Activated CD8-positive, alpha-beta memory T cell treated with anti-CD3 and anti-CD28 coated beads, Interleukin-2, amount 50 U/mL, for 1 hour (primary cell): ENCODE results near the gene HSP90B1.

Source experiments
- DNase-seq: peaks from one replicate; pipeline ENCODE4 v3.0.0-alpha.2; 2020; ENCODE audit errors: extremely low read depth

HSP90B1 gene

GRCh38 chr12:103930034-103930786, at the start of gene HSP90B1:
Gene HSP90B1, plus strand, starts transcription at chr12:103930410. Its CDS starts 106 bp downstream, at chr12:103930516.
- peak; percentile 100 for DNase-seq

DNA sequence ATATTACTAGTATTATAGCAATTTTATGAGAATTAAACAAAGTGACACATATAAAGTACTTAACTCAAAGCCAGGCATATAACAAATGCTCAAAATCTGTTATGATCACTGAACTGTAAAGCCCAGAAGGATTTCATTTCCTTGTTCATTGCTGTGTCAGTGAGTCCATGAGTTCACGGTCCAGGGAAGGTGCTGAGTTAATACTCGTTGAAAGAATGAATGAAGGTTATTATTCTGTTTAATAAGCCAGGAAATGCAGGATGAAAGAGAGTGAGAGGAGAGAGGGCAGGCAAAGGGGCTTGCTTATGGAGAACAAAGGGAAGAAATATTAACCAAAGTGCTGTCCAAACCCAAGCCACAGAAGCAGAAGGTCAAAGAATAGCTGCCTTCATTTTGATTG, 48.9 kb upstream of the HSP90B1 start:
- no peak for DNase-seq

DNA sequence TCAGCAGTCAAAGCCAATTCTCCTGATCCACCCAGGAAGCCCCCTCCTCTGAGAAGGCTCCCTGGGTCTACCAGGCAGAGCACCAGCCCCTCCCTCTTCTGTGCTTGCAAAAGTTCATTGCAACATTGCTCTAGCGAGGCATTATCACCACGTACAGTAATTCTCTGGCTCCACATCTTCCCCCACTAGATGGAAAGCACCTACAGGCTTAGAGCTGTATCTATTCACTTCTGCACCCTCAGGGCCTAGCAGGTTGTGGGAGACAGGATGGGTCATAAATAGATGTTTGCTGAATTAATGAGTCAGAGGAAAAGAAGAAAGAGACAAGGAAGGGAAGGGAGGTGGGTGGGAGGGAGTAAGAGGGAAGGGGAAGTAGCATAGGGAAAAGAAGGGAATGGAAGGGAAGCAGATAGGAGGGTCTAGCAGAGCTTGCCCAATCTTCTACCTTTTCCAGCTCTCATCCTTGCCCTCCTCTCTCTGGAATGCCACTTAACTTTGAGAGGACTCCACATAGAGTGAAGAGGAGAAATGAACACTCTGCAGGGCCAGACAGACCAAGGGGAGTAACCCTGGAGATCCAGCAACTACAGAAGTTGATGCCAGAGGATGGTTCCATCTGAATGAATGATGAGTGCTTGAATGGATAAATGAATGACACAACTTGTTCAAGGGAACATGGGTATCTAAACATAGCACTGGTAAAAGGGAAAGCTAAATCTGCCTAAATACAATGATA, 47.2 kb upstream of the HSP90B1 start:
- DNase-seq = no peak

DNA sequence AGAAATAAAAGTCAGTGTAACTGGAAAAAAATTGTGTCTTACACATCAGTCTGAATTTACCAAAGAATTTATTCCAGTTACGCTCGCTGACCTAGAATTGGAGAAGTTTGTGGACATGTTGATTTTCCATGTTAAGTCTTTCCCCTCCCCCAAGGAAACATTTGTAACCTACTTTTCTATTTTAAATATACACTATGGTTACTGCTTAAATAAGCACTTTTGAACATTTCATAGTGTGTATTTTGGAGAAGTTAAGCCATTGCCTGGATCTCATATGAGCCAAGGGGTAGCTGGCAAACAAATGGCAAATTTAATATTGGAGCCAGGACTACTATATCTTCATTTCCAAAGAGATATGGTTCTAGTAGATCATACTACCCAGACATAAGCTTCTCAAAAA, 46.3 kb upstream of the HSP90B1 start:
- DNase-seq = no peak

DNA sequence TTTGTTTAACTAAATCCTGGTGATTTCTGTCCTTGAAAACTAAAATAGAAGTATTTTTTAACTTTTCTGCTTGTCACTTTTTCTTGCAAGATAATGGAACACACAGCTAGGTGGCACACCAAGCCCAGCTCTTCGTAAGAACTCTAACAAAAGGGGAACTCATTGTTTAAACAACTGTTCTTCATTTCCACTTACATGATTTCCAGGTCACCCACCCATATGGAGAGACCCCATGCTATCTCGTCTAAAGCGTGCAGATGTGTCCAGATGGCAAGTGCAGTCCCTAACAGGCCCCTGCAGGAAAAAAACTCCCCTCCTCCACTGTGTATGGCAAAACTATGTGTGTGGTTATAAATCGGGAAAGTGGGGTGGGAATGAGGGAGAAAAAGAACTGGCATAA, 45.9 kb upstream of the HSP90B1 start:
- DNase-seq = no peak

- no peak for DNase-seq
Observed at GRCh38 chr12:103886195-103886797, 43.9 kb upstream of the HSP90B1 start.

GRCh38 chr12:103887738-103888137, 42.5 kb upstream of the HSP90B1 start:
- DNase-seq = no peak

- no peak for DNase-seq
Observed at GRCh38 chr12:103897316-103897715, 32.9 kb upstream of the HSP90B1 start.

DNA sequence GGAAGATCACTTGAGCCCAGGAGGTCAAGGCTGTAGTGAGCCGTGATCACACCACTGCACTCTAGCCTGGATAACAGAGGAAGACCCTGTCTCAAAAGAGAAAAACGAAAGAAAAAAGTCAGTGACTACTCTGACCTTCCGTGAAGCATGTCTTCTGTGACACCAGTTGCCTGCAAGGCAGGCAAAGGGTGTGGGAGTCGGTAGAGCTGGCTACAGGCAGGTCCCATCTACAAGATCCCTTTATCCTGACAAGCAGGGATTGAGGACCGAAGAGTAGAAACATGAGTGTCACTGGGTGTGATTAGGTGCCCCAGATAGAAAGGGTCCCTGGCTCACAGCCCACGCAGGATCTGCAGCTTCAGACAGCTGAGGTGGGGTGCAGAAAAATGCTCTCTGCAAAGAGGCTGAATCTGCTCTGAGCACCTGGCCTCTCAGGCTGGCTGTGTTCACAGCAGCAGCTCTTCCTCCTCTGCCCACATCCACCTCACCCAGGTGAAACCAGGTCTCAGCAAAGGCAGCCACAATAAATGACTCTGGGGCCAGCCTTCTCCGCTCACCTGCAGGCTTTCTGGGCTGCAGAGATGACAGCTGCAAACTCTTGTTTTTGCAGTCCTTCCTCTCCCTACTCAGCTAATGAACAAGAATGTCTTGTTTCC, 28.6 kb upstream of the HSP90B1 start:
- DNase-seq = no peak

- DNase-seq = no peak
Observed at GRCh38 chr12:103903993-103904392, 26.2 kb upstream of the HSP90B1 start.

DNA sequence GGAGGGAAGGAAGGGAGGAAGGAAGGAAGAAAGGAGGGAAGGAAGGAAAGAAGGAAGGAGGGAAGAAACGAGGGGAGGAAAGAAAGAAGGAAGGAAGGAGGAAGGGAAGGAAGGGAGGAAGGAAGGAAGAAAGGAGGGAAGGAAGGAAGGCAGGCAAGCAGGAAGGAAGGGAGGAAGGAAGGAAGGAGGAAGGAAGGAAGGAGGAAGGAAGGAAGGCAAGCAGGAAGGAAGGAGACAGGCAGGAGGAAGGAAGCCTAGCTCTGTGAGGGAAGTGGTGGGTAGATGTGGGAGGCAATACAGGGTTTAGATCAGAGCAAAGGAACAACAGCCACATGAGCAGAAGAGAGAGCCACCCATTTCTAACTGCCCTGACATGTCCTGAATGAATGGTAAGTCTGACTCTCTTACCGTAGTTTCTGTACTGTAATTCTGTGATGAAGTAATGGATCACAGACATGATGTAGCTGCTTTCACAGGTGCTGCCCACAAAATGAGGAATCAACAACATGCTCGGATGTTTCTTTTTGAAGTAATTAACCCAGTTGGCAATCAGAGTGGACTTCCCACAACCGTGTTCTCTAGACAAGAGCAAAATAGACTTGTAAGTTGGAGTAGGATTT, 24.4 kb upstream of the HSP90B1 start:
- DNase-seq = no peak

- DNase-seq = no peak
Observed at GRCh38 chr12:103908246-103908541, 22.0 kb upstream of the HSP90B1 start.

DNA sequence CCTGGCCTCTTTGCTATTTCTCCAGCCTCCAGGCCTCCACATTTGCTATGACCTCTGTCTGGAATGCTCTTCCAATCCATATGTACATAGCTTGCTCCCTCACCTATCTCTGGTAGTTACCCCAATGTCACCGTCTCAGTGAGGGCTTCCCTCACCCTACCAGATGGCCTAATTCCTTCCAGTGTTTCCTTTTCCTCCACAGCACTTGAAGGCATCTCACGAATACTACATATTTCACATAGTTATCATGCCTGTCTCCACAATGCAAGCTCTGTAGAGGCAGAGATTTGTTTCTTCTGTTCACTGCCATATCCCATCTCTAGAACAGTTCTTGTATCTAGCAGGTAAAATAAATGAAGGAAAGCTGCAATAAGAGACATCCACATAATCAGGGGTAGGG, 21.3 kb upstream of the HSP90B1 start:
- DNase-seq = no peak

DNA sequence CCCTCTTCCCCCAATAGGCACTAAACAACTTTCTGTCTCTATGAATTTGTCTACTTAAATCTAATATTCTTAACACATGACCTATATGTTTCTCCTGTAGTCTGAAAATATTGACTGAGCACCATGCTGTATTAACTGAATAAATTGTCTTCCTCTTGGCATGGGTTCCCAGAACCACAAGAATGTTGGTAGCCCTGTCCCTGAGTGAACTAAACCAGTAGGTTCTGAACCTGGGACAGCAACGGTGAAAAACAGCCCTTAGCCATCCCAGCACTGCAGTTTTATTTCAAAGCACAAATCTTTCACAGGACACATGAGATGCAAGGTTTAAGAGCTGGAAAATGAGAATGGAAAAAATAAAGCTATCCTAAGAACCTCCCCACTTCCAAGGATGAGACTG, 20.4 kb upstream of the HSP90B1 start:
- no peak for DNase-seq

DNA sequence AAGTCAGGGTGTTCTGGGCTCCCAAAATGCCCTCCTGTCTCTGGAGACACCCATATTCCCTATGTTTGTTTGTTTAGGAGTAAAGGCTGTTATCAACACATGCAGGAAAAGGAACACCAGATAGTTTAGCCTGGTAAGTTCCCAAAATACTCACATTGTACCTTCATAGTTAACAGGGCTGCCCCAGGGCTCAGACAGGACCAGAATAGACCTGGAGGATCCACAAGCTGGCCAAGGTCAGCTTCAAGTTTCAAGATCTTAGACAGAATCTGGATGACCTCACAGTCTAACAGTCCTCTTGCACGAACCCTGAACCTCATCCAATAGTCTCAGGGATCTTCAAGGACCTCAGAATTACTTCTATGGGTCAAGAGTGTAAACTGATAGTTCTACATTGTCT, 18.1 kb upstream of the HSP90B1 start:
- DNase-seq = no peak

DNA sequence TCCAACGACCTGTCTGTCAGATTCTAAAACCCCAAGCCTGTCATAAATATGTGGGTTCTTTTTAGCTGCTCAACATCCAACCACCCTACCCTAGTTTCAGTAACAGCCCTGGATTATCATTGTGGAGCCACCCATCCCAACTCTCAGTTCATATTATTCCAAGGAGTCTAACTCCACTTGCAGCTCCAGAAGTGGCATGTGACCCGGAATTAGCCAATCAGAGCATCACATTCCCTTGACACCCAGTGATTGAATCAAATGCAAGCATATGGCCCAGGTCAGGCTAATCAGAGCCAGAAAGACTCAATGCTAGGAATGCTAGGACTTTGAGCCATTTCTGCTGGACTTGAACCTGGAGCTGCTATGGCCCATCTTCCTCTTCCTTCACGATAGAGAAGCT, 17.1 kb upstream of the HSP90B1 start:
- no peak for DNase-seq

GRCh38 chr12:103915306-103915705, 14.9 kb upstream of the HSP90B1 start:
- DNase-seq = no peak

- no peak for DNase-seq
Observed at GRCh38 chr12:103917873-103918272, 12.3 kb upstream of the HSP90B1 start.

GRCh38 chr12:103924761-103925641, 5.2 kb upstream of the HSP90B1 start:
- no peak for DNase-seq

GRCh38 chr12:103928682-103929045, 1.5 kb upstream of the HSP90B1 start:
- DNase-seq = no peak
